Measurements from ENCODE around the gene SSTR3. TPM values are rescaled to one million over a fixed set of nuclear protein-coding genes. Genes with fewer than 3 reads are reported as not detected.

SSTR3 gene
- total RNA-seq, 1 donor from 2014 or later: not detected

DNA sequence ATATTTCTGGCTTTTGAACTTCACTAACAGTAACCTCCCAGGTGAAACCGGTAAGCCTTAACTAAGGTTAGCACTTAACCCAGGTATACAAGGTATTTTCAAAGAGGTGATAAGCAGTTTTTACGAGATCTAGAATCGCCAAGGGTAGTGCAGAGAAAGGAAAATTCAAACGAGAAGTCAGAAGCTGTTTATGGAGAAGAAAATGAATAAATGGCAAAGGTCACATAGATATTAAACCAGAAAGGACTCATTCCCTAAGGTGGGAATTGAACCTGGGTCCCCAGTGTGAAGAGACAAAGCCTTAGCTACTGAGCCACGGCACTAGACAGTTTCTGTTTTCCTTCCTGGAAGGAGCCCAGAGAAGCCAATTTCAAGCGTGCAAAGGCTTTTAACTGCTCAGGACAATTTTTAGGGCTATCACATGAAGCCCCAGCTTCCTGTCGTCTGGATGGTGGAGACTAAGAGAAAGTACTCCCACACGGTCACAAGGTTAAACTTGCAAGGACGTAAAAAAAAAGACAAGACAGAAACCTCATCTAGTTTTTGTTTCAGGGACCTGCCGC is 18.6 kb downstream of the SSTR3 start:
- H3K4me1 ChIP-seq (ENCODE audit: insufficient read depth, low read length): peaks cover 31% of the 10 kb centered on the region
- H2AFZ ChIP-seq (ENCODE audit: low read depth, low read length): no peak overlapping the region
- Mint-ChIP-seq H3K9me3 (ENCODE audit: unreplicated experiment) (peaks cover 9% of the 10 kb centered on the region), H3K36me3 (ENCODE audit: low read depth, unreplicated experiment) (no peaks in the 10 kb centered on the region), H3K4me3 (ENCODE audit: unreplicated experiment) (no peak overlapping the region), H3K4me1 (ENCODE audit: low read depth, unreplicated experiment) (peaks cover 14% of the 10 kb centered on the region), H3K27me3 (ENCODE audit: low read depth, unreplicated experiment) (no peaks in the 10 kb centered on the region), H3K27ac (ENCODE audit: unreplicated experiment) (no peak overlapping the region)
- FAIRE-seq: no peak
- H3K9me3 ChIP-seq (ENCODE audit: insufficient read depth, low read depth, low read length): no peaks in the 10 kb centered on the region
- no peak for TF ChIP-seq EZH2 (IDR thresholded peaks at IDR 0.05; ENCODE audit: insufficient read depth, low read length)
- TF ChIP-seq, protein P1, sequence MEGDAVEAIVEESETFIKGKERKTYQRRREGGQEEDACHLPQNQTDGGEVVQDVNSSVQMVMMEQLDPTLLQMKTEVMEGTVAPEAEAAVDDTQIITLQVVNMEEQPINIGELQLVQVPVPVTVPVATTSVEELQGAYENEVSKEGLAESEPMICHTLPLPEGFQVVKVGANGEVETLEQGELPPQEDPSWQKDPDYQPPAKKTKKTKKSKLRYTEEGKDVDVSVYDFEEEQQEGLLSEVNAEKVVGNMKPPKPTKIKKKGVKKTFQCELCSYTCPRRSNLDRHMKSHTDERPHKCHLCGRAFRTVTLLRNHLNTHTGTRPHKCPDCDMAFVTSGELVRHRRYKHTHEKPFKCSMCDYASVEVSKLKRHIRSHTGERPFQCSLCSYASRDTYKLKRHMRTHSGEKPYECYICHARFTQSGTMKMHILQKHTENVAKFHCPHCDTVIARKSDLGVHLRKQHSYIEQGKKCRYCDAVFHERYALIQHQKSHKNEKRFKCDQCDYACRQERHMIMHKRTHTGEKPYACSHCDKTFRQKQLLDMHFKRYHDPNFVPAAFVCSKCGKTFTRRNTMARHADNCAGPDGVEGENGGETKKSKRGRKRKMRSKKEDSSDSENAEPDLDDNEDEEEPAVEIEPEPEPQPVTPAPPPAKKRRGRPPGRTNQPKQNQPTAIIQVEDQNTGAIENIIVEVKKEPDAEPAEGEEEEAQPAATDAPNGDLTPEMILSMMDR (IDR thresholded peaks at IDR 0.05; ENCODE audit: insufficient read depth, low read depth, low read length): no peak
- no peaks in the 10 kb centered on the region for H3K27me3 ChIP-seq (ENCODE audit: insufficient read depth, low read length)
- no peak overlapping the region for H3K4me3 ChIP-seq (ENCODE audit: insufficient read depth, low read depth, low read length)
- H3K79me2 ChIP-seq (ENCODE audit: insufficient read depth, low read length): no peaks in the 10 kb centered on the region
- H4K20me1 ChIP-seq (ENCODE audit: insufficient read depth, low read length): peaks cover 6% of the 10 kb centered on the region
- no peak overlapping the region for H3K9ac ChIP-seq (ENCODE audit: low read length)
- no peak for DNase-seq (ENCODE audit: low read depth)
- H3K36me3 ChIP-seq (ENCODE audit: insufficient read depth, low read length): no peaks in the 10 kb centered on the region
- no peak overlapping the region for H3K27ac ChIP-seq (ENCODE audit: low read depth, low read length)
- H3K4me2 ChIP-seq (ENCODE audit: low read length): no peak overlapping the region

- no peaks in the 10 kb centered on the region for H3K9me3 ChIP-seq (ENCODE audit: insufficient read depth, low read depth, low read length)
- H3K9me3 Mint-ChIP-seq (ENCODE audit: unreplicated experiment): peaks cover 9% of the 10 kb centered on the region
- no peak overlapping the region for H3K4me2 ChIP-seq (ENCODE audit: low read length)
- H3K27ac Mint-ChIP-seq (ENCODE audit: unreplicated experiment): no peak overlapping the region
- H3K4me3 Mint-ChIP-seq (ENCODE audit: unreplicated experiment): no peak overlapping the region
- H3K27me3 Mint-ChIP-seq (ENCODE audit: low read depth, unreplicated experiment): no peaks in the 10 kb centered on the region
- H3K79me2 ChIP-seq (ENCODE audit: insufficient read depth, low read length): no peaks in the 10 kb centered on the region
- no peaks in the 10 kb centered on the region for H3K27me3 ChIP-seq (ENCODE audit: insufficient read depth, low read length)
- no peak overlapping the region for H3K27ac ChIP-seq (ENCODE audit: low read depth, low read length)
- TF ChIP-seq, protein P1 (IDR thresholded peaks at IDR 0.05; ENCODE audit: insufficient read depth, low read depth, low read length): no peak
- no peak for TF ChIP-seq EZH2 (IDR thresholded peaks at IDR 0.05; ENCODE audit: insufficient read depth, low read length)
- FAIRE-seq (no peak), DNase-seq (ENCODE audit: low read depth) (no peak)
- H3K36me3 Mint-ChIP-seq (ENCODE audit: low read depth, unreplicated experiment): no peaks in the 10 kb centered on the region
- peaks cover 15% of the 10 kb centered on the region for H3K4me1 Mint-ChIP-seq (ENCODE audit: low read depth, unreplicated experiment)
- H3K9ac ChIP-seq (ENCODE audit: low read length): no peak overlapping the region
- H3K4me3 ChIP-seq (ENCODE audit: insufficient read depth, low read depth, low read length): no peak overlapping the region
- H3K4me1 ChIP-seq (ENCODE audit: insufficient read depth, low read length): peaks cover 35% of the 10 kb centered on the region
- H3K36me3 ChIP-seq (ENCODE audit: insufficient read depth, low read length): no peaks in the 10 kb centered on the region
- peaks cover 6% of the 10 kb centered on the region for H4K20me1 ChIP-seq (ENCODE audit: insufficient read depth, low read length)
- no peak overlapping the region for H2AFZ ChIP-seq (ENCODE audit: low read depth, low read length)
These were observed 19.5 kb downstream of the SSTR3 start for GRCh38 chr22:37192741-37193140.

DNA sequence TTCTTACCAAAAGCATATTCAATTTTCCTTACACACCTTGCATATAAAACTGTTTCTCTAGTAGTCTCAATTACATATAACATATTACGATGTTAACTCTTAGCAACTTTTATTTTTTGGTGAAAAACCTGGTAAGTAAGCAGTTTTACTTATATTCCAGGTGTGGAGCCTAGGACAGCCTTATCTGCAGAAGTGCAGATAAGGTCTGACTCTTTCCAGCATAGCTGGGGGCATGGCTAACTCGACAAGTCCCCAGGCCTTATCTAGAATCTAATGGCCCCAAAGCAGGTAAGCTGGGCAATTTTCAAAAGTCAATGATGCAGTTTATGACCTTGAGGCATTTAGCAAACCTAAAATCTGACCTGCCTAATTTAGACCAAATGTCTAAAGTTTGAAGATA is 20.1 kb downstream of the SSTR3 start:
- Histone ChIP-seq H3K36me3 (ENCODE audit: insufficient read depth, low read length) (no peaks in the 10 kb centered on the region), H3K4me1 (ENCODE audit: insufficient read depth, low read length) (peaks cover 35% of the 10 kb centered on the region), H3K27ac (ENCODE audit: low read depth, low read length) (no peak overlapping the region), H4K20me1 (ENCODE audit: insufficient read depth, low read length) (peaks cover 2% of the 10 kb centered on the region), H3K79me2 (ENCODE audit: insufficient read depth, low read length) (no peaks in the 10 kb centered on the region), H3K9me3 (ENCODE audit: insufficient read depth, low read depth, low read length) (no peaks in the 10 kb centered on the region), H3K9ac (ENCODE audit: low read length) (no peak overlapping the region), H3K27me3 (ENCODE audit: insufficient read depth, low read length) (no peaks in the 10 kb centered on the region), H3K4me2 (ENCODE audit: low read length) (no peak overlapping the region), H2AFZ (ENCODE audit: low read depth, low read length) (no peak overlapping the region), H3K4me3 (ENCODE audit: insufficient read depth, low read depth, low read length) (no peak overlapping the region)
- Mint-ChIP-seq H3K4me3 (ENCODE audit: unreplicated experiment) (no peak overlapping the region), H3K27me3 (ENCODE audit: low read depth, unreplicated experiment) (no peaks in the 10 kb centered on the region), H3K36me3 (ENCODE audit: low read depth, unreplicated experiment) (no peaks in the 10 kb centered on the region), H3K27ac (ENCODE audit: unreplicated experiment) (no peak overlapping the region), H3K9me3 (ENCODE audit: unreplicated experiment) (peaks cover 9% of the 10 kb centered on the region), H3K4me1 (ENCODE audit: low read depth, unreplicated experiment) (peaks cover 18% of the 10 kb centered on the region)
- DNase-seq (ENCODE audit: low read depth): no peak
- FAIRE-seq: no peak
- TF ChIP-seq EZH2 (IDR thresholded peaks at IDR 0.05; ENCODE audit: insufficient read depth, low read length): no peak
- TF ChIP-seq, protein P1 (IDR thresholded peaks at IDR 0.05; ENCODE audit: insufficient read depth, low read depth, low read length): no peak
